GM18505 (cell line): Measurements from ENCODE around the gene SORBS2.
"Not testable (repeated sequence)": the region's sequence is repeated elsewhere in the genome, so short reads cannot be mapped to it uniquely, and the experiment has no call there.

Source experiments
- ATAC-seq: cut with Tn5 transposase; IDR thresholded peaks from one replicate; pipeline ENCODE4 v1.9.1; 2021; ENCODE audit not compliant: unreplicated experiment
- POLR2A ChIP-seq: IDR thresholded peaks from 4 replicates; pipeline ENCODE4 v1.6.1; 2011; ENCODE audit warnings: borderline replicate concordance; ENCODE audit not compliant: insufficient read depth, insufficient read length; ENCODE audit errors: extremely low read depth

SORBS2 gene

DNA sequence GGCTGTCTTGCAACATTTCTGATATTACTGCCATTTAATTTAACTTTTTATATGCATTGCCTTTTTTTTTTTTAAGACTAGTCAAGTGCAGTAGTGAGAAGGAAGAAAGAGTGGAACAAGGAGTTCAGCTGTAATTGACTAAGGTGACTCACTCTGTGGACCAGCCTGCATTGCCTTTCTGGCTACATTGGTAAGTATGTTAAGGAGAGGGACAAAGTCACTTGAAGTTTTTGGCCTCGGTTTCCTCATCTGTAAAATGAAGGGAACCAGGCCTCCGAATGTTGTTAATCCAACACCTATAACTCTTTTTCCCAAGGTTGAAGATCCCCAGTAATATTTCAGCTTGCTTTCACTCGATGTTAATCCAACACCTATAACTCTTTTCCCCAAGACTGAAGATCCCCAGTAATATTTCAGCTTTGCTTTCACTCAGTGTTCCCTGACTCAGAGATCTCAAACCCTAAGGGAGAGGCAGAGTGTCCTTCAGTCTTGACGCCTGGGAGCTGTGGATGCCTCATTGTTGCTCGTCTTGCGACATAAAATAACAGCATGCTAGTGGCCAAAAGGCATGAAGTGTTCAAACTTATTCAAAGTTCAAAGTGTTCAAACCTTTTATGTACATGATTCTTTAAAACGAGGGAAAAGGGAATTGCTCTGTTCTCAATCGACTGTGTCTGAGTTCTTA, 102.0 kb downstream of the SORBS2 start:
- TF ChIP-seq POLR2A, result no peak

DNA sequence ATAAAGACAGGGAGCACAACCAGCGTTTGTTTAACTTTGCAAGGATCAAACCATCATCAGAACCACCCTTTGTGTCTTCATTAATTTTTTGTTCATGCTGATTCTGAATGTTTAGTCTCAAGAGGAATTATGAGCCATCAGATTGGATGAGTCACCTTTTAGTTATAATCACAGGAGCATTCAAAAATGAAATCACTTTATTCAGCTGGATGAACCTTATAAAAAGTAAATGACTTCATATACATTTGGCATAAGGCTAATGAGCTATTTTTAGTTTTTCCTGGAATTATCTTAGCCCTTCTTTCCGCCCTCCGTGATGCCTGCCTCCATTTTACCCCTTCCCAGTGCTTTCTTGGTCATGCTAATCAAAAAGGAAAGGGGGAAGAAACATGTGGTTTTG, 103.6 kb downstream of the SORBS2 start:
- no peak for ATAC-seq
- no peak for TF ChIP-seq POLR2A

More for the DNA sequence above, 102.0 kb downstream of the SORBS2 start:
- ATAC-seq, result no peak

DNA sequence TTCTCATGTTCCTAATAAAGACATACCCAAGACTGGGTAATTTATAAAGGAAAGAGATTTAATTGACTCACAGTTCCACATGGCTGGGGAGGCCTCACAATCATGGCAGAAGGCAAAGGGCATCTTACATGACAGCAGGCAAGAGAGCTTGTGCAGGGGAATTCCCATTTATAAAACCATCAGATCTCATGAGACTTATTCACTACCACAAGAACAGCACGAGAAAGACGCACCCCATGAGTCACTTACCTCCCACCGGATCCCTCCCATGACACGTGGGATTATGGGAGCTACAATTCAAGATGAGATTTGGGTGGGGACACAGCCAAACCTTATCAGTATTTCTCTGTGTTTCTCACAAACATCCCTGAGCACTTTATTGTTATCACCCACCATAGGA, 104.4 kb downstream of the SORBS2 start:
- not testable (repeated sequence) for ATAC-seq

DNA sequence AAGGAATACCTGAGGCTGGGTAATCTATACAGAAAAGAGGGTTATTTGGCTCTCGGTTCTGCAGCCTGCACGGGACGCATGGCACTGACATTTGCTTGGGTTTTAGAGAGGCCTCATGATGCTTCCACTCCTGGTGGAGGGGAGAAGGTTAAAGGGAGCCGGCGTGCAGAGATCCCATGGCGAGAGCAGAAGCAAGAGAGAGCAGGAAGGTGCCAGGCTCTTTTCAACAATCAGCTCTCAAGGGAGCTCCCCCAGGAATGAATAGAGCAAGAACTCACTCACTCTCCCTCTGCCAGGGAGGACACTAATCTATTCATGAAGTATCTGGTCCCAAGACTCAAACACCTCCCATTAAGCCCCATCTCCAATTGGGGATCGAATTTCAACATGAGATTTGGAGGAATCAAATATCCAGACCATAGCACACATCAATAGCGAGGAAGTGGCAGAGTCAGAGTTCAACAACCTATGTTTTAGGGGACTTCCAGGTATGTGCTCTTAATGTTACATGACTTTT, 109.8 kb downstream of the SORBS2 start:
- ATAC-seq, result no peak

DNA sequence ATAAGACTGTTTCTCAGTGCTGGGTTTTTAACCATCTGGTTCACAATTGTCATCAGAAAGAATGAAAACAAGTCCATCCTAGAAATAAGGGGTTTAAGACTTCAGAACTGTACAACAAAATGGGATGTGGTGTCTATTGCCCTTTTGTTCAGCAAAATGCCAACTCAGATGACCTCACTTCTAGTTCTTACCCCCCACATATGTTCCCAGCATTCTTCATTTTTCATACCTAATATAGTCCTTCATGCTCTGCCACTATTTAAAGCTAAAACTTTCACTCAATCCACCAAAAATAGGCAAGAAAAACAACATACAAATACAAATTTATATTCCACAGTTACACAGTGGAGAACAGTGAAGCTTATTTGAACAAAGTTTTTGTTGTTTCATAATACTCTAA, 111.4 kb downstream of the SORBS2 start:
- TF ChIP-seq POLR2A, result no peak
- ATAC-seq, result no peak

More for the DNA sequence above, 109.8 kb downstream of the SORBS2 start:
- TF ChIP-seq POLR2A, result no peak

DNA sequence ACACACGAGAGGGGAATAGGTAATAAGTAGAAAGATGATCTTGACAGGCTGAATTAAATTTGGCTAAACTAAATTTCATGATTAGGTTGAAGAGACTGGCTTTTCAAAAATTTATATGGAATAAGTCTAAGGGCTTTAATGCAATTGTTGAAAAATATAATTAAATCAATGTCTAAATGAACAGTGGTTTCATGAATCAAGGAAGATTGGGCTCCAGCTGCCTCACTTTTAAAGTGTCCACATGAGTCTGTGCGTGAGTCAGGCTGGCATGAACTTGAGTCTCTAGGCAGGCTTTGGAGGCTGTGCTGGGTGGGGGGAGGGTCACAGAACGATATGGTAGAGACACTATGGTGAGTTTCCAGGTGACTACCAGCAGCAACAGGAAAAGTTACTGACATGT, 111.9 kb downstream of the SORBS2 start:
- no peak for TF ChIP-seq POLR2A
- no peak for ATAC-seq

DNA sequence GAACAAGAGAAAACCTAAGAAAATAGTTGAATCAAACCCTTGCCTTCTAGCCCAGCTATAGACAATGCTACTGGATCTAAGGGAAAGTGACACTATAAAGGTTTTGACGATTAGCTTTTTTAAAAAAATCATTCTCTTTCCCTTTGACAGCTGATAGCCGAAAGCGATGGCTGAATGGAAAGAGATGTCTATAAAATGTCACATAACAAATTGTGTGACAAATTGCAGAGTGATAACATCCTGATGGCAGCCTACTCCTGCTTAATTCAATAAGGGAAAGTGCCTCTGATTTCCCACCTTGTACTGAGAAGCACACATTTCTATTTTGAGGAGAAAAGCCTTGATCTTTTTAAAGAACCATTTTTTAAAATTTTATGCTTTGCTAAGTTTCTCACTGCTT, 114.5 kb downstream of the SORBS2 start:
- TF ChIP-seq POLR2A, result no peak
- ATAC-seq, result no peak

DNA sequence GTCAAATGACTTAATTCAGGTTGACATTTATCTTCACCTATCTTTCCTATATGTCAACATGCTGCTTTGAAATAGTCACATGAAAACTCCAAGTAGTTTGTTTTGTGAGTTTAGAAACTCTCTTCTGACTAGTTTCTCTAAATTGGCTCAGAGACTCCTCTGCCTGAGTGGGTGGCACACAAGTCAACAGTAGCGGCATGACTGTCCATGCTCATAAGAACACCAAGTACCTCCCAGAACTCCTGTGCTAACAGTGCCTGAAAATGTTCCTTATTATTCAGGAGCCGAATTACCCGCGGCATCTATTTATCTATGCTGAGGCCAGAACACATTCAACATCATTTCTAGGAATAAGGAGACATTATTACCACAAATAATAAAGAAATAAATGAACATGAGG, 116.3 kb downstream of the SORBS2 start:
- ATAC-seq, result no peak
- TF ChIP-seq POLR2A, result no peak

DNA sequence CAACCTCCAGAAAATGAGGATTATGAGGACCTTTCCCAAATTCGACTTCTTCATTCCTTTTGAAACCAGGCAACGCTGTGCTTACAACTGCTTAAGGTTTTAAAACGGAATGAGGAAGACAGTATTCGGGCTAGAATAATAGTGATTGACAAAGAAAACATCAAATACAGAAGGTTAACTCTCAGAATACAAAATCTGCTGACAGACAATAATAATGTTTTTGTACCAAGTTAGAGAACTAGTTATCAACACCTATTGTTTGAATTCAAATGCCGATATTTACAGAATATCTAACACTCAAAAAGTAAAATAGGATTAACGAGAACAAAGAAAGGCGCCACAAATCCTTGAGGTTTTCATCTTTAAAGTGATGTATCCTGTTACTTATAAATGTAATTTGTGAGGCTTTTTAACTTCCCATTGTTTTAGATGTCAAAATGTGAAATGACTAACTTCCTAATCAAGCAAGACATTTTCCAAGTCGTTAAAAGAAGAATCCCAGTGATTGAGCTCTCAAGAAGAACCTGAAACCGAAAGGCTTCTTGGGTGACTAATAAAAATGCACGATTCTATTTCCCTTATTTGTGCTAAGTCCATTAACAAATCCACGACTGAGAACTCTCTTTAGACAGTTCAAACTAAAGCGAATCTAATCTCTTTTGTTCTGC, 118.3 kb downstream of the SORBS2 start:
- no peak for TF ChIP-seq POLR2A
- no peak for ATAC-seq

DNA sequence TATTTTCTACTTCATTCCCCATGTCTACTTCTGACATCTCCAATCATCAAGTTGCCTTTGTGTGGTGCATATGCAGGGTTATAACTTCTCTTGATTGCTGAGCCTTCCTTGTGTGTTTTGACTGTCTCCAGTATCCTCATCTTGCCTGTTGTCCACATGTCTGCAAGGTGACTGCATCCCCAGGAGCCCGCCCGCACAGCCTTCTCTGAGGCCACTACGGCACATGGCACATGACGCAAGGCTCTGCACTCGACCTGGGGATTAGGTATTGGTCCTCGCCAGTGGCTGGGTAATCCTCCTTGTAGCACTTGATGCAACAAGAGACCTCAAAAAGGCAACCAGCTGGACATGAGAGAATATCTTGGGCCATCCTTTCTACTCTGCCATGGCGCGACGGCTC, 122.6 kb downstream of the SORBS2 start:
- no peak for TF ChIP-seq POLR2A
- ATAC-seq, result no peak

DNA sequence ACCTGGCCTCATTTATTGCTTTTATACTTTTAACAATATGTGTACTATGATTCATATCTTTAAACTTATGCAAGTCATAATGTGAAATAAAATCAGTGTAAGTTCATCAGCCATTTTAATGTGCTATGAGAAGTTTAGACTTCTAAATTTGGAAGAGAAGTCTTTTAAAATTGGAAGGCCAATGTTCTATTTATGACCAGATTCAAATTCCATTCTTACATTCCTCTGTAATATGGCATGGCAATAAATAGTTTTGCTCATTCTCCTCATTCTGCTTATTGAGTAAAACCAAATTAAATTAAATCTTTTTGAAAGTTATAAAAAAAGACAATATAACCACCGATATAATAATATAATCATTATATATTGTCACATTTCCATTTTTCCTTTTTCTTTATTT, 126.2 kb downstream of the SORBS2 start:
- no peak for TF ChIP-seq POLR2A

DNA sequence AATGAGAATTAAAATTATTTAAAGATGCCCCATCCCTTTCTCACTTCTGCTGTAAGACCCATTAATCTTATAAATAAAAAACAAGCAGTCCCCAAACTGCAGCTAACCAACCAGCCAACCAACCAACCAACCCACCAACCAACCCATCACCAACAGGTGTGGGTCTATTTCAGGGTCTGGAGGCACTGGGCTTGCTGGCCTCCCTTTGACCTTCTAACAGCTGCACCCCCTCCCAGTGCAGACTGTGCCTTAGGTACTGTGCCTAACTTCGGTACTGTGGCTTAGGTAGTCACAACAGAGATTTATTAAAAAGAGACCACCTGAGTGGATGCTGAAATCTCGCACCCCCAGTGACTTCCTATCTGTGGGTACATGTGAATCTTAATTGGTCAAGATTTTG, 128.1 kb downstream of the SORBS2 start:
- TF ChIP-seq POLR2A, result no peak
- ATAC-seq, result no peak

More for the DNA sequence above, 126.2 kb downstream of the SORBS2 start:
- no peak for ATAC-seq

DNA sequence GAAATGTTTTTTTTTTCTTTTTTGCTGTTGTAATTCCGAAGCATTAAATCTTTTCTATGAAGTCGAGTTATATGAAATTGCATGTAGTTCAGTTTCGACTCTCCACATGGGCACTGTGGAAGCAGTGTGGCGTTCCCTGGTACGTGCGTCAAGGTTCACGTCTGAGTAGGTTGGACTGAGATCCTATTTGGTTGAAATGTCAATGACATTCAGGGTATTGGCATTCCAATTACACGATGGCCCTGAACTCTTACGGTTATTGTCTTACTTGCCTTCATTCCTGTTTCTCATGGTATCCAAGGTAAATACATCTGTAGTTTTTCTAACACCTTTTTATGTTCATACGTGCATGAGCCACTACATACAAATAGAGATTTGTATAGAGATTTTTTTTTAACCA, 128.8 kb downstream of the SORBS2 start:
- TF ChIP-seq POLR2A, result no peak

DNA sequence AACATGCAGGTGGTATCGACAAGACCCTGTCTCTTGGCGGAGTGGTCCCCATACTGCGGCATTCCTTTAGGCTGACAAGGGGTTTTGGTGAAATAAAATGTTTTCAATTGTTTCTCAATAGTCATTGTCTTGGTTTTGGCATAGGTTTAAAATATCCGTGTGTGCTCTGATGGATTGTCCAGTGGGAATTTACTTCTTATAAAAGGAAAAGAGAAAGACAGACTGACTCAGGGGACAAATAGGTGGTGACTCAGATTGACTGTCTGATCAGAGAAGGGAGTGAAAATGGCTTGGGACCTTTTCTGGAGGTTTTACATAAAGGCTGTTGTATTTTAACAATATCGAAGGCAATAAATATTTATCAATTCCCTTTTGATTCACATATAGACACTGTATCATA, 129.8 kb downstream of the SORBS2 start:
- TF ChIP-seq POLR2A, result no peak
- no peak for ATAC-seq

More for the DNA sequence above, 128.8 kb downstream of the SORBS2 start:
- no peak for ATAC-seq
